Endothelial cell of umbilical vein (primary cell): ENCODE data around the gene MUC3A. TPM values are rescaled to one million over a fixed set of nuclear protein-coding genes. Genes with fewer than 3 reads are reported as not detected.

Experiments used
- BruUV-seq: library from RNA; stranded (reverse); fragments of 400-500 nt; replicated peaks from 2 replicates; lab custom pipeline; 2021; lab: Mats Ljungman, UMichigan
- CTCF ChIA-PET: fragments of 300-600, 350-600 bp; sonication (Branson Sonifier 250); formaldehyde crosslinking; loops from one replicate; lab custom pipeline; 2021; ENCODE audit warnings: antibody characterized with exemption, inconsistent platforms; lab: Charles Lee
- POLR2A ChIA-PET: fragments of 300-600, 350-600 bp; sonication (Branson Sonifier 250); formaldehyde crosslinking; loops from one replicate; lab custom pipeline; 2021; ENCODE audit warnings: antibody characterized with exemption, inconsistent platforms; lab: Charles Lee
- DNase-seq: peaks from one replicate; pipeline ENCODE4 v3.0.0-alpha.2; 2011; ENCODE audit warnings: low read depth, low spot score
- FAIRE-seq: peaks from 2 replicates; lab custom pipeline; 2011; peaks lifted over from hg19 to GRCh38; lab: Jason Lieb, UNC
- H2AFZ ChIP-seq: 2 replicates; pipeline ENCODE4 v1.6.0; 2012; ENCODE audit warnings: low read depth, low read length, control low read depth, inconsistent platforms
- H3K27ac ChIP-seq: 2 replicates; pipeline ENCODE4 v1.5.1; 2011; ENCODE audit warnings: low read depth, mild to moderate bottlenecking, control low read depth, low read length, moderate library complexity; ENCODE audit not compliant: insufficient read depth
- H3K27me3 ChIP-seq, 2 experiments: 2 replicates each; pipeline versions ENCODE4 v1.6.0 to v1.6.1; 2011; ENCODE audit warnings: low read length in 2 of 2, mixed read lengths in 1 of 2; ENCODE audit not compliant: control insufficient read depth in 2 of 2, insufficient read depth in 2 of 2
- H3K36me3 ChIP-seq, 2 experiments: 2 replicates in 1 of 2; 3 replicates in 1 of 2; pipeline ENCODE4 v1.5.1; 2011; ENCODE audit warnings: low read length in 2 of 2, mild to moderate bottlenecking in 1 of 2, moderate library complexity in 1 of 2; ENCODE audit not compliant: control insufficient read depth in 2 of 2, insufficient read depth in 2 of 2; ENCODE audit errors: extremely low read depth in 1 of 2
- H3K4me1 ChIP-seq: 3 replicates; pipeline ENCODE4 v1.5.1; 2011; ENCODE audit warnings: mild to moderate bottlenecking, low read length; ENCODE audit not compliant: control insufficient read depth, insufficient read depth; ENCODE audit errors: extremely low read depth
- H3K4me2 ChIP-seq: 2 replicates; pipeline ENCODE4 v1.6.1; 2011; ENCODE audit warnings: low read length, control low read depth, mixed read lengths; ENCODE audit not compliant: insufficient read depth
- H3K4me3 ChIP-seq, 3 experiments: fragments of 200-600 bp in 1 of 3; sonication (generic), shearing (Covaris generic) in 1 of 3; replicated peaks in 1 of 3; 2 replicates each; pipeline ENCODE4 v1.5.1; 2011 to 2016; ENCODE audit warnings: control low read depth in 3 of 3, low read length in 3 of 3, mild to moderate bottlenecking in 2 of 3, inconsistent platforms in 1 of 3, low read depth in 1 of 3, moderate library complexity in 1 of 3; ENCODE audit not compliant: insufficient read depth in 1 of 3
- H3K79me2 ChIP-seq: 2 replicates; pipeline ENCODE4 v1.6.0; 2012; ENCODE audit warnings: low read length, inconsistent platforms; ENCODE audit not compliant: control insufficient read depth, insufficient read depth
- H3K9ac ChIP-seq: replicated peaks from 2 replicates; pipeline ENCODE3; 2011; ENCODE audit warnings: low read length, control low read depth; ENCODE audit not compliant: insufficient read depth; ENCODE audit errors: extremely low read depth
- H3K9me1 ChIP-seq: replicated peaks from 3 replicates; pipeline ENCODE4 v1.6.0; 2011; ENCODE audit warnings: mild to moderate bottlenecking, low read length; ENCODE audit not compliant: control insufficient read depth, insufficient read depth; ENCODE audit errors: extremely low read depth
- H3K9me3 ChIP-seq: replicated peaks from 2 replicates; pipeline ENCODE4 v1.5.1; 2012; ENCODE audit warnings: low read length, inconsistent platforms; ENCODE audit not compliant: control insufficient read depth, insufficient read depth
- H4K20me1 ChIP-seq: replicated peaks from 2 replicates; pipeline ENCODE3; 2011; ENCODE audit warnings: mild to moderate bottlenecking, low read length; ENCODE audit not compliant: control insufficient read depth, insufficient read depth; ENCODE audit errors: extremely low read depth
- FOS ChIP-seq: IDR thresholded peaks from 2 replicates; pipeline ENCODE4 v1.6.1; 2011; ENCODE audit warnings: mild to moderate bottlenecking, low read length, moderate library complexity, borderline replicate concordance; ENCODE audit not compliant: insufficient read depth
- GATA2 ChIP-seq: IDR thresholded peaks from 2 replicates; pipeline ENCODE4 v1.7.0; 2011; ENCODE audit warnings: low read depth, mild to moderate bottlenecking, moderate library complexity, mixed read lengths, low read length; ENCODE audit not compliant: insufficient read length, insufficient read depth
- JUN ChIP-seq: IDR thresholded peaks from 2 replicates; pipeline ENCODE4 v1.6.1; 2011; ENCODE audit warnings: borderline replicate concordance, low read depth; ENCODE audit not compliant: insufficient read length, insufficient read depth
- MAX ChIP-seq: IDR thresholded peaks from 2 replicates; pipeline ENCODE4 v1.6.1; 2011; ENCODE audit not compliant: insufficient read depth, insufficient read length
- MYC ChIP-seq: IDR thresholded peaks from one replicate; pipeline ENCODE4 v1.6.1; 2011; ENCODE audit warnings: mild to moderate bottlenecking, low read depth, low read length
- POLR2A ChIP-seq: IDR thresholded peaks from 2 replicates; pipeline ENCODE4 v1.6.1; 2012; ENCODE audit warnings: low read depth, mild to moderate bottlenecking, control low read depth, low read length
- POLR2AphosphoS5 ChIP-seq: IDR thresholded peaks from 2 replicates; pipeline ENCODE4 v1.6.1; 2012; ENCODE audit warnings: low read depth, mild to moderate bottlenecking, control low read depth, low read length, moderate library complexity; ENCODE audit not compliant: insufficient read depth
- dilution Hi-C: fragments of 300-500 bp; cut with MboI; formaldehyde crosslinking; loops from one replicate; pipeline ENCODE4 v1.15.0; 2019; ENCODE audit warnings: low sequenced_read_pairs; ENCODE audit not compliant: extremely low pct_ligation_motif_present
- intact Hi-C: fragments of 100-400 bp; cut with micrococcal nuclease; formaldehyde crosslinking; loops from one replicate; pipeline ENCODE4 v1.10.0; 2022
- polyA plus RNA-seq, 4 experiments: library from polyadenylated mRNA; depleted of rRNA in 3 of 4; stranded (reverse) in 3 of 4; unstranded in 1 of 4; fragments of >200 nt; gene quantifications; 2 replicates each; pipeline versions ENCODE4 v1.2.1 to v1.2.3, GENCODE V29; 2011 to 2012; ENCODE audit warnings: missing spikeins in 1 of 4
- small RNA-seq: library from RNA; depleted of rRNA; stranded (forward); fragments of <200 nt; gene quantifications from one replicate; pipeline ENCODE3, GENCODE V24; 2012; ENCODE audit warnings: low replicate concordance, low read depth; ENCODE audit not compliant: insufficient read depth, insufficient read length
- total RNA-seq: library from RNA; stranded (reverse); gene quantifications from 2 replicates; pipeline ENCODE4 v1.2.3, GENCODE V29; 2021

Gene MUC3A
- total and polyA plus RNA-seq, 2 donors (not counting 3 experiments of a cell fraction or from before 2014, with no cell fraction given), result not detected

GRCh38 chr7:101017064-101017777 lies 67.9 kb downstream of the MUC3A start:
- H3K9me1 ChIP-seq, result no peaks in the 10 kb centered on the region
- TF ChIP-seq FOS, result peak; percentile 62
- no peak for TF ChIP-seq MYC
- TF ChIP-seq POLR2AphosphoS5, result peak; percentile 64
- no peak for TF ChIP-seq GATA2
- TF ChIP-seq POLR2A, result no peak
- no peak for TF ChIP-seq JUN
- no peak for TF ChIP-seq MAX
- no peak overlapping the region for H3K27ac ChIP-seq
- no peak overlapping the region for H3K9ac ChIP-seq
- no peaks in the 10 kb centered on the region for H3K9me3 ChIP-seq
- H3K4me2 ChIP-seq, result peak overlapping the region; percentile 31
- no peaks in the 10 kb centered on the region for H3K79me2 ChIP-seq
- intact Hi-C loops, result loop anchor here (10.0 kb wide), 1 partner anchor 52 kb away; the partner anchor contains the start of gene MUC12
- no peaks in the 10 kb centered on the region for H3K36me3 ChIP-seq
- ChIA-PET POLR2A (no interaction called here), CTCF (no interaction called here)
- H3K4me1 ChIP-seq, result peaks cover 3% of the 10 kb centered on the region
- FAIRE-seq (peak; percentile 79), DNase-seq (peak; percentile 40)
- peak overlapping the region; percentile 15 for H2AFZ ChIP-seq
- no peak overlapping the region for H3K4me3 ChIP-seq
- H3K27me3 ChIP-seq, result no peaks in the 10 kb centered on the region
- no TSS peak for BruUV-seq
- dilution Hi-C loops, result no loop called here
- no peaks in the 10 kb centered on the region for H4K20me1 ChIP-seq

Small RNA genes within 50 kb of the gene (small RNA-seq; reads per million reads assigned to genes)
- gene RN7SL549P, result not detected
- not detected for gene RPS29P15

Other genes with a start within 250 kb of the MUC3A start
- gene POP7, start 243.4 kb upstream of the MUC3A start, total RNA-seq, result 47.4 and 48.0 TPM in 2 replicates
- 48.8 and 68.2 TPM in 2 replicates for gene POP7, start 243.4 kb upstream of the MUC3A start, polyA plus RNA-seq
- not detected in 2 replicates for gene EPO, start 229.1 kb upstream of the MUC3A start, total RNA-seq
- not detected in 2 replicates for gene EPO, start 229.1 kb upstream of the MUC3A start, polyA plus RNA-seq
- not detected in 2 replicates for gene ZAN, start 215.9 kb upstream of the MUC3A start, total RNA-seq
- not detected in 2 replicates for gene ZAN, start 215.9 kb upstream of the MUC3A start, polyA plus RNA-seq
- 148 and 193 TPM in 2 replicates for gene EPHB4, start 122.0 kb upstream of the MUC3A start, total RNA-seq
- gene EPHB4, start 122.0 kb upstream of the MUC3A start, polyA plus RNA-seq, result 240 and 274 TPM in 2 replicates
- gene SLC12A9, start 96.8 kb upstream of the MUC3A start, total RNA-seq, result 30.1 and 35.0 TPM in 2 replicates
- gene SLC12A9, start 96.8 kb upstream of the MUC3A start, polyA plus RNA-seq, result 37.0 and 37.5 TPM in 2 replicates
- gene TRIP6, start 82.1 kb upstream of the MUC3A start, total RNA-seq, result 84.5 and 90.3 TPM in 2 replicates
- 88.6 and 90.3 TPM in 2 replicates for gene TRIP6, start 82.1 kb upstream of the MUC3A start, polyA plus RNA-seq
- gene SRRT, start 74.4 kb upstream of the MUC3A start, total RNA-seq, result 199 and 202 TPM in 2 replicates
- gene SRRT, start 74.4 kb upstream of the MUC3A start, polyA plus RNA-seq, result 51.9 and 58.6 TPM in 2 replicates
- 0.93 and 1.6 TPM in 2 replicates for gene UFSP1, start 59.8 kb upstream of the MUC3A start, total RNA-seq
- gene UFSP1, start 59.8 kb upstream of the MUC3A start, polyA plus RNA-seq, result 0.84 and 1.1 TPM in 2 replicates
- gene ACHE, start 53.6 kb upstream of the MUC3A start, total RNA-seq, result 0.18 TPM in 2 replicates
- gene ACHE, start 53.6 kb upstream of the MUC3A start, polyA plus RNA-seq, result 0.28 and 0.48 TPM in 2 replicates
- not detected in 2 replicates for gene MUC12, start 20.0 kb downstream of the MUC3A start, total RNA-seq
- not detected in 2 replicates for gene MUC12, start 20.0 kb downstream of the MUC3A start, polyA plus RNA-seq
- gene MUC17, start 70.5 kb downstream of the MUC3A start, total RNA-seq, result not detected in 2 replicates
- gene MUC17, start 70.5 kb downstream of the MUC3A start, polyA plus RNA-seq, result not detected in 2 replicates
- gene TRIM56, start 135.9 kb downstream of the MUC3A start, total RNA-seq, result 21.8 and 25.1 TPM in 2 replicates
- 1.9 and 2.3 TPM in 2 replicates for gene TRIM56, start 135.9 kb downstream of the MUC3A start, polyA plus RNA-seq
- gene SERPINE1, start 177.6 kb downstream of the MUC3A start, total RNA-seq, result 2,296 and 2,645 TPM in 2 replicates
- gene SERPINE1, start 177.6 kb downstream of the MUC3A start, polyA plus RNA-seq, result 4,637 and 5,683 TPM in 2 replicates
- gene AP1S1, start 204.9 kb downstream of the MUC3A start, total RNA-seq, result 70.9 and 93.3 TPM in 2 replicates
- gene AP1S1, start 204.9 kb downstream of the MUC3A start, polyA plus RNA-seq, result 82.8 and 106 TPM in 2 replicates
- not detected in 2 replicates for gene VGF, start 216.0 kb downstream of the MUC3A start, total RNA-seq
- gene VGF, start 216.0 kb downstream of the MUC3A start, polyA plus RNA-seq, result 0.03 TPM in 1 of 2 replicates, not detected in the other
- not detected in 2 replicates for gene NAT16, start 230.8 kb downstream of the MUC3A start, total RNA-seq
- not detected in 2 replicates for gene NAT16, start 230.8 kb downstream of the MUC3A start, polyA plus RNA-seq